Activated CD4-positive, alpha-beta T cell treated with anti-CD3 and anti-CD28 coated beads, Interleukin-2, amount 10 ng/mL, durations not matched to agents 7 days and 5 days (primary cell): ENCODE measurements around the gene DCTD. TPM values are rescaled to one million over a fixed set of nuclear protein-coding genes. Genes with fewer than 3 reads are reported as not detected.
A peak's percentile ranks its signal among the peaks of the same experiment; 100 is the strongest.

Experiments used
- CTCF ChIA-PET: fragments of 350-600 bp; sonication (Branson Sonifier 250); formaldehyde crosslinking; loops from one replicate; lab custom pipeline; 2021; ENCODE audit warnings: antibody characterized with exemption; lab: Charles Lee
- POLR2A ChIA-PET: fragments of 350-600 bp; sonication (Branson Sonifier 250); formaldehyde crosslinking; loops from one replicate; lab custom pipeline; 2021; ENCODE audit warnings: antibody characterized with exemption; lab: Charles Lee
- DNase-seq: peaks from one replicate; pipeline ENCODE4 v3.0.0-alpha.2; 2020
- H3K27ac Mint-ChIP-seq: one replicate; pipeline ENCODE4 v1.8.0; 2021; ENCODE audit warnings: mild to moderate bottlenecking, moderate library complexity, mixed read lengths
- H3K27me3 Mint-ChIP-seq: one replicate; pipeline ENCODE4 v1.8.0; 2021; ENCODE audit warnings: mixed read lengths
- H3K36me3 Mint-ChIP-seq: one replicate; pipeline ENCODE4 v1.8.0; 2021; ENCODE audit warnings: low read depth, mixed read lengths
- H3K4me1 Mint-ChIP-seq: one replicate; pipeline ENCODE4 v1.8.0; 2021; ENCODE audit warnings: mixed read lengths
- H3K4me3 Mint-ChIP-seq: one replicate; pipeline ENCODE4 v1.8.0; 2021; ENCODE audit warnings: mild to moderate bottlenecking, moderate library complexity, mixed read lengths
- H3K9me3 Mint-ChIP-seq: one replicate; pipeline ENCODE4 v1.8.0; 2021; ENCODE audit warnings: mixed read lengths
- total RNA-seq, 2 experiments: library from RNA; stranded (reverse); gene quantifications; one replicate each; pipeline ENCODE4 v1.2.3, GENCODE V29; 2021

The DCTD gene
- total RNA-seq, 2 experiments from 2014 or later: 60.0 to 65.9 TPM

DNA sequence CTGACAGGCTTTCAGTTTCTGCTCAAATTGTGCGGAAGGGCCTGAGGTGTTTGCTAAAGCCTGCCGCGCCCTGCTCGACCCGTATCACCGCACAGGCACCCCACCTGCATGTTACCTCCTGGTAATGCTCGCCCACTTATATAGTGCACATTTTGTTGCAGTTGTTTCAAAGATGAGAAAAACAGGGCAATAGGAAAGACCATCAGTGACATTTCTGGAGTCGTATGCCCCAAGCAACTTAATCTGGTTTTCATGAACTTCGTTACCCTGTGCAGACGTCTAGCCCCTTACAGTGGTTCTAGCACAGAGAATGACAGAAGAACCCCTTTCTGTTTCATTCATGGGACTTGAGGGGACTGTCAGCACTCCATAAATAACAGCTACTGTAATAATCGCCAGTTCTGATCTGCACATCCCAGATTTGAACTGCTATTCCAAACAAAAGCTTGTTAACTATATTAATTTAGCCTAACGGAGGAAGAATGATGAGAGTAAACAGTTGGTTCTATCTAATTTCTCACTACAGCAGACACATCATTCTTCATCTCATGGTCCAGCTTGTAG lies 940 bp upstream of the DCTD start:
- ChIA-PET CTCF (interaction anchor here (0.6 to 1.6 kb wide), 6 partner anchors 8 to 334 kb away, joined by 3 to 4 read pairs (median 3); no protein-coding TSS in a partner anchor), POLR2A (interaction anchor here (0.6 to 1.5 kb wide), 3 partner anchors 106 to 1816 kb away, joined by 3 to 12 read pairs (median 3); partner anchors contain the start of gene CENPU)
- H3K36me3 Mint-ChIP-seq: peaks cover 21% of the 10 kb centered on the region
- H3K9me3 Mint-ChIP-seq: no peaks in the 10 kb centered on the region
- peak overlapping the region; percentile 83 for H3K4me3 Mint-ChIP-seq
- peak overlapping the region; percentile 98 for H3K27ac Mint-ChIP-seq
- H3K4me1 Mint-ChIP-seq: peaks cover 46% of the 10 kb centered on the region
- peaks cover 4% of the 10 kb centered on the region for H3K27me3 Mint-ChIP-seq
- DNase-seq: no peak

DNA sequence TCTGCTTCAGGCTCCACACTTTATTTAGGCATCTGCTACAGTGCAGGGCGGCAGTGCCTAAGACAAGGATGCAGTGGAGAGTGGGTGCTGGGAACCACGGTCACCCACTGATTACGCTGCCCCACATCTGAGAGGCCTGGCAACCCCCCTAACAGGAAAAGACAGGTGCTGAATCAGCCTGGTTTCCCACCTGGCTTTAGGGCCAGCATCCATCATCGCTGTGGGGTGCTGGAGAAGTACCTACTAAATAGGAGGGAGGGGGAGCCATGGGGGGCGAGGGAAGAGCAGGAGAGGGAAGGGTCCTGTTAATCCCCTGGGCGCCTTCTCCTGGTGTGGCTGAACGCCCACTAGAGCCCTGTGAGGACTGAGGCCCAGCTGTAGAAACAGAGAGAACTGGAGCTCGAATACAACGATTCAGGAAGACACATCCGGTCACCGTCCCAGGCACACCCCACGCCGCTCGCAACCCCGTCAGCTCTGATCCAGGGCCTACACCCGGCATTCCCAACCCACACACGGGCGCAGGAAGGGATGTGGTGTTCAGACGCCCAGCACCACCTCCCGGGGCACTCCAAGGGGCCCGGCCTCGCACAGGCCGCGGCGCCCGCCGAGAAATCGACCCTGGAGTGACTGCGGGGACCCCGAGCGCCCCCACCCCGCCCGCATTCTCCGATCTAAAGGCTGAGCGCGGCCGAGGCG lies 554 bp downstream of the DCTD start:
- H3K27me3 Mint-ChIP-seq: no peaks in the 10 kb centered on the region
- peaks cover 30% of the 10 kb centered on the region for H3K36me3 Mint-ChIP-seq
- ChIA-PET CTCF (interaction anchor here (1.0 kb wide), 1 partner anchor 9 kb away, joined by 3 read pairs; no protein-coding TSS in a partner anchor), POLR2A (no interaction called here)
- peak; percentile 27 for DNase-seq
- peaks cover 58% of the 10 kb centered on the region for H3K4me1 Mint-ChIP-seq
- H3K9me3 Mint-ChIP-seq: no peaks in the 10 kb centered on the region
- peak overlapping the region; percentile 96 for H3K27ac Mint-ChIP-seq
- H3K4me3 Mint-ChIP-seq: peak overlapping the region; percentile 84

DNA sequence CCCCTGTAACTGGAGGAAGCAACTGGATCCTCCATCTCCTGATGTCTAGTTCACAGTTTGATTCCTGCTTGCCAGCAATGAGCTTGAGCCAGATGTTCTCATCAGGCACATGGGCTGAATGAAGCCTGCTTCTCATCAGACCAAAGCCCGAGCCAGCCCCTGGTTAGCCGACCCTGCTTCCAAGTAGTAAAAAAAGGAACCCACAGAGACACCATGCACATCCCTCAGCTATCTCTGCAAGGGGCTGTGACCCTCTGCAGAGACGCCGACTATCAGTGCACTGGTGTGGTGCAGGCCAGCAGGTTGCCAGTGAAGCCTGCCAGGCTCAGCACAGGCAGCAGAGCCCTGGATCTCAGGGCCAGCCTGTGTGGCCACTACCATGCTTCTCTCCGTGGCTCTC lies 2.8 kb downstream of the DCTD start:
- Mint-ChIP-seq H3K4me3 (no peak overlapping the region), H3K36me3 (peaks cover 46% of the 10 kb centered on the region), H3K4me1 (peaks cover 52% of the 10 kb centered on the region), H3K9me3 (no peaks in the 10 kb centered on the region), H3K27ac (no peak overlapping the region), H3K27me3 (no peaks in the 10 kb centered on the region)
- POLR2A ChIA-PET: no interaction called here
- DNase-seq: no peak
- CTCF ChIA-PET: interaction anchor here (1.5 to 1.7 kb wide), 2 partner anchors 10 to 11 kb away, joined by 4 to 5 read pairs; no protein-coding TSS in a partner anchor

DNA sequence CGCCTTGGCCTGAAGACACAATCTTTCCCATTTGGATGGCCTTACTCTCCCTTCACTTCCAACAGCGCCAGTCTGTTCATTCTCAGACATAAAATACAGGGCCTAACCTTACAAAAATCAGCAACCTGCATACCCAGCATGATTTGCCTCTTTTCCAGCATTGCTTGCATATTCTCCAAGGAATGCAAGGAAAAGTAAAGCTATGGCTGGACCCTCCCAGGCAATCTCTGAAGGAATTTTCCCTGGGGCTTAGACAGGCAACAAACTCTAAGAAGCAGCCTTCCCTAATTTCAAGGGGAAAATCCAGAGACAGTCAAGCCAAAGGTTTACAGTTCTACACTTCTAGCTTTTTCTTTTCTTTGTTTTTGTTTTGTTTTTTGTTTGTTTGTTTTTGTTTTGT lies 3.6 kb downstream of the DCTD start:
- Mint-ChIP-seq H3K4me3 (no peak overlapping the region), H3K36me3 (peaks cover 48% of the 10 kb centered on the region), H3K9me3 (no peaks in the 10 kb centered on the region), H3K27me3 (no peaks in the 10 kb centered on the region), H3K4me1 (peaks cover 44% of the 10 kb centered on the region), H3K27ac (no peak overlapping the region)
- no peak for DNase-seq
- ChIA-PET CTCF (interaction anchor here (0.6 to 1.5 kb wide), 3 partner anchors 9 to 42 kb away, joined by 3 to 5 read pairs (median 4); no protein-coding TSS in a partner anchor), POLR2A (no interaction called here)

DNA sequence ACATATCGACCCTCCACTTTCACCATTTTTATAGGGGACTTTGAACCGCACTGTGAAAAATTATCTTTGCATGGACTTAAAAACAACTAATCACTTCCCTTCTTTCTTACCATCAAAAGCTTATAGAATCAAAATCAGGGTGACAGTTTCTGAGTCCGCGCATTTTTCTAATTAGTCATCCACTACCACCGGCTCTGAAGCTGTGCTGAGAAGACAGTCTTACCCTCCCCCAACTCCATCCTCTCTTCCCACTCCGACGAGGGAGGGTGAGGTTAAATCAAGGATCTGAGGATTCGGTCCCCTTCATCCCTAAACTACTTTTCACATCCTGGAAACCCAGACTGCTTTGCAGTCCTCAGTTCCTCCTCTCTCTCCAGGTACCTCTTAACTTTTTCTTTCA lies 4.2 kb downstream of the DCTD start:
- H3K36me3 Mint-ChIP-seq: peaks cover 50% of the 10 kb centered on the region
- H3K27ac Mint-ChIP-seq: no peak overlapping the region
- H3K4me1 Mint-ChIP-seq: peaks cover 38% of the 10 kb centered on the region
- ChIA-PET CTCF (interaction anchor here (0.6 to 1.5 kb wide), 4 partner anchors 8 to 92 kb away, joined by 3 to 5 read pairs (median 4); no protein-coding TSS in a partner anchor), POLR2A (no interaction called here)
- H3K4me3 Mint-ChIP-seq: no peak overlapping the region
- no peak for DNase-seq
- H3K27me3 Mint-ChIP-seq: no peaks in the 10 kb centered on the region
- no peaks in the 10 kb centered on the region for H3K9me3 Mint-ChIP-seq

DNA sequence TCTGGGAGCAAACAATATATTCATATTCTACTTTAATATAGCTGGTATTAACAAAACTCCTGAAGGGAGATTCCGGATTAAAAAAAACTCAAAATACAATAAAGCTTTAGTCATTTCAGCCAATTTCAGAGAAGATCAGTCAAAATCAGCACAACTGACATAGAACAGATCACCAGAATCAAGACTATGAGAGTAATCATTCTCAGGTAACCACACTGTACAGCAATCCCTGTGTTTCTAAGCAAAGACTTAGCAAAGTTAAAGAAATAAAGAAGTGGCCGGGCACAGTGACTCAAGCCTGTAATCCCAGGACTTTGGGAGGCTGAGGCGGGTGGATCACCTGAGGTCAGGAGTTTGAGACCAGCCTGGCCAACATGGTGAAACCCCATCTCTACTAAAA lies 9.1 kb downstream of the DCTD start:
- Mint-ChIP-seq H3K4me3 (no peak overlapping the region), H3K27me3 (no peaks in the 10 kb centered on the region), H3K4me1 (peaks cover 11% of the 10 kb centered on the region), H3K27ac (no peak overlapping the region), H3K36me3 (peaks cover 46% of the 10 kb centered on the region), H3K9me3 (no peaks in the 10 kb centered on the region)
- no peak for DNase-seq
- CTCF ChIA-PET: interaction anchor here (0.6 to 1.6 kb wide), 5 partner anchors 8 to 771 kb away, joined by 3 to 4 read pairs (median 3); no protein-coding TSS in a partner anchor
- POLR2A ChIA-PET: no interaction called here

DNA sequence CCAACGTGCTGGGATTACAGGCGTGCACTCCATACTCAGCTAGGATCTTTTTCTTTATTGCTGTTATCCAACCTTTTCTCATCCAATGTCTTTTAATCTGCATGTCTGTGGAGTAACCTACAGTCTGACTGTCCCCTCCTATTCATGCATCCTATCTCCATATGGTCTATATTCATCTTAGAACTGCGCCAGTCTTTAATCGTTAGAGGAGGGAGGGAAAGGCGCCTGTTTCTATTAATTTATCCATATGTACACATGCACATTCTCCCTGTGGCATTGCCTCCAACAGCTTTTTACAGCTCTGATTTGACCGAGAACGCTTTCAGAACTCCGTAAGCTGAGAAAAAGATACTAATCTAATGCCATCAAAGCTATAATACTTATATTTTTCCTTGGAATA lies 9.8 kb downstream of the DCTD start:
- Mint-ChIP-seq H3K27ac (no peak overlapping the region), H3K9me3 (no peaks in the 10 kb centered on the region), H3K27me3 (no peaks in the 10 kb centered on the region), H3K4me1 (peaks cover 4% of the 10 kb centered on the region), H3K4me3 (no peak overlapping the region), H3K36me3 (peaks cover 40% of the 10 kb centered on the region)
- ChIA-PET CTCF (interaction anchor here (1.6 kb wide), 1 partner anchor 9 kb away, joined by 3 read pairs; no protein-coding TSS in a partner anchor), POLR2A (no interaction called here)
- DNase-seq: no peak

DNA sequence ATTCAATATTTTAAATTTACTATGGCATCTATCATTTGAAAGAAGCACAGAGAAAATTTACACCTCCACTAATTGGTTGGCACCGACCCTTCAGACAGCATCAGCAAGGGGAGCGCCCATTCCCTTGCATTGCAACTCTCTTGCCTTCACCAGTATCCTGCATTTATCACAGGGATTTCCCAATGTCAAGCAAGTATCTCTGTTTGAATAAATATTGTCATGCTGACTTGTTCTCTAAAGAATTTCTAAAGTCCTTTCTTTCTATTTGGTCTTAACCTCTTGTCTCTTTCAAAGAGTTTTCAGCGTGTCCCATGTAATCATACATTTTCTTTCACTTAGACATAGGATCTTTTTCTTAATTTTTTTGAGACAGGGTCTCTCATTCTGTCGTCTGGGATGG lies 10.4 kb downstream of the DCTD start:
- POLR2A ChIA-PET: no interaction called here
- CTCF ChIA-PET: interaction anchor here (1.6 kb wide), 1 partner anchor 9 kb away, joined by 3 read pairs; no protein-coding TSS in a partner anchor
- H3K27me3 Mint-ChIP-seq: no peaks in the 10 kb centered on the region
- peaks cover 39% of the 10 kb centered on the region for H3K36me3 Mint-ChIP-seq
- no peak overlapping the region for H3K27ac Mint-ChIP-seq
- DNase-seq: no peak
- no peaks in the 10 kb centered on the region for H3K9me3 Mint-ChIP-seq
- no peaks in the 10 kb centered on the region for H3K4me1 Mint-ChIP-seq
- H3K4me3 Mint-ChIP-seq: no peak overlapping the region

DNA sequence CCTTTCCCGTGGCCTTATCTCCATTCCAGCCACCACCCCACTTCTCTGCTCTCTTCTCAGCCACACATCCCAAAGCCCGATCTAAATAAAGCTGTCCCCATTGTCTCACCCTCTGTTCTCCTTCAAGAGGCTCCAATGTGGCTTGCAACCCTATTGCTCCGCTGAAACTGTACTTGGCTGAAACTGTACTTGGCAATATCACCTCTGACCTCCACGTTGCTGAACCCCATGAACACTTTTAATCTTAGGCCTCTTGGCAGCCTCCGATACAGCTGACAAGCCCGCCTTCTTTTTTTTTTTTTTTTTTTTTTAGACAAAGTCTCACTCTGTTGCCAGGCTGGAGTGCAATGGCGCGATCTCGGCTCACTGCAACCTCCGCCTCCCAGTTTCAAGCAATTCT lies 12.1 kb downstream of the DCTD start:
- no peak for DNase-seq
- ChIA-PET CTCF (interaction anchor here (1.6 kb wide), 1 partner anchor 9 kb away, joined by 5 read pairs; no protein-coding TSS in a partner anchor), POLR2A (no interaction called here)
- Mint-ChIP-seq H3K27me3 (no peaks in the 10 kb centered on the region), H3K4me1 (no peaks in the 10 kb centered on the region), H3K4me3 (no peak overlapping the region), H3K27ac (no peak overlapping the region), H3K36me3 (peaks cover 28% of the 10 kb centered on the region), H3K9me3 (no peaks in the 10 kb centered on the region)

GRCh38 chr4:182904211-182904761 lies 12.9 kb downstream of the DCTD start:
- ChIA-PET CTCF (interaction anchor here (1.0 to 1.6 kb wide), 2 partner anchors 9 to 15 kb away, joined by 3 to 5 read pairs; no protein-coding TSS in a partner anchor), POLR2A (no interaction called here)
- Mint-ChIP-seq H3K4me3 (no peak overlapping the region), H3K27ac (no peak overlapping the region), H3K36me3 (peaks cover 27% of the 10 kb centered on the region), H3K4me1 (no peaks in the 10 kb centered on the region), H3K27me3 (no peaks in the 10 kb centered on the region), H3K9me3 (no peaks in the 10 kb centered on the region)
- DNase-seq: no peak

DNA sequence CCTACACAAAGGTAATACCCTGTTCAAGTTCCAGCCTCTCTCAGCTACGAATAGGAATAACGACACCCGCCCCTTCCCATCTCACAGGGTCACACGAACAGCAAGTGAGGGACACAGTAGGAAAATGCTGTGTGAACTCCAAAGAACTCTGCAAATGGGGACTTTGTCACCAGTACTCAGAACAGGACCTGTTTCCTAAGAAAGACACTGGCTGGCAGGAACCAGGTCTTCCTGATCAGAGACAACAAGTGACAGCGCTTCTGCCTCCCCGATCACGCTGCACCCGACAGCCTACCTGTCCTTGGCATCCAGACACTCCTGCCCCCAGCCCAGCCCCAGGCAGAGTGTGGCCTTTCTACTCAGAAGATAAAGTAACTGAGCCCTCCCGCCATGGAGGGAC lies 14.2 kb downstream of the DCTD start:
- Mint-ChIP-seq H3K9me3 (no peaks in the 10 kb centered on the region), H3K27me3 (no peaks in the 10 kb centered on the region), H3K4me3 (no peak overlapping the region), H3K36me3 (peaks cover 24% of the 10 kb centered on the region), H3K27ac (no peak overlapping the region), H3K4me1 (no peaks in the 10 kb centered on the region)
- no peak for DNase-seq
- POLR2A ChIA-PET: no interaction called here
- CTCF ChIA-PET: no interaction called here

- no peaks in the 10 kb centered on the region for H3K27me3 Mint-ChIP-seq
- peaks cover 19% of the 10 kb centered on the region for H3K36me3 Mint-ChIP-seq
- ChIA-PET CTCF (interaction anchor here (0.6 to 0.7 kb wide), 2 partner anchors 12 to 190 kb away, joined by 3 to 4 read pairs; no protein-coding TSS in a partner anchor), POLR2A (no interaction called here)
- H3K4me3 Mint-ChIP-seq: no peak overlapping the region
- H3K27ac Mint-ChIP-seq: no peak overlapping the region
- DNase-seq: no peak
- H3K9me3 Mint-ChIP-seq: no peaks in the 10 kb centered on the region
- H3K4me1 Mint-ChIP-seq: no peaks in the 10 kb centered on the region
Measured at GRCh38 chr4:182901337-182901736, 15.8 kb downstream of the DCTD start.
